Left colon (tissue), 2 donors: ENCODE measurements around the gene TET1. TPM values are rescaled to one million over a fixed set of nuclear protein-coding genes. Genes with fewer than 3 reads are reported as not detected.
"Not testable (repeated sequence)": the region's sequence is repeated elsewhere in the genome, so short reads cannot be mapped to it uniquely, and the experiment has no call there.

Experiments
- ATAC-seq: fragments of 200-7000 bp; cut with Tn5 transposase; one replicate; pipeline ENCODE4 v1.9.1; 2020; ENCODE audit warnings: mild to moderate bottlenecking, moderate library complexity
- DNase-seq, 2 donors: peaks; one replicate each; pipeline ENCODE4 v3.0.0-alpha.2; 2020
- intact Hi-C, 2 donors: fragments of 100-400 bp; cut with DNase I in 1 of 2; cut with micrococcal nuclease in 1 of 2; formaldehyde crosslinking; loops; one replicate each; pipeline versions ENCODE4 v1.11.2 to v1.14.0; 2022; cut with DNase I, micrococcal nuclease
- total RNA-seq, 2 donors: library from RNA; stranded (reverse); fragmentation: NEBNext Ultra II Directional; extraction: Animal tissue kit (Norgen Biotek cat#: 25700); gene quantifications; one replicate each; pipeline ENCODE4 v1.2.1, GENCODE V29; 2021
- donor health status: DM: no; HTN: no; CAD: no.
- donor health status: DM: yes; HTN: yes; CAD: no.

TET1 gene
- total RNA-seq, 2 donors from 2014 or later = 0.64 to 1.3 TPM

GRCh38 chr10:68735739-68736138 is 175.6 kb downstream of the TET1 start:
- DNase-seq, ATAC-seq, intact Hi-C loops: not testable (repeated sequence)

GRCh38 chr10:68740676-68741075 is 180.5 kb downstream of the TET1 start:
- DNase-seq, ATAC-seq, intact Hi-C loops: not testable (repeated sequence)

- DNase-seq = no peak
- intact Hi-C loops = no loop called here
- no peak for ATAC-seq
Observed at GRCh38 chr10:68742397-68742796, 182.3 kb downstream of the TET1 start.

Other genes starting within 250 kb of the TET1 start
- 10 to 100 TPM; 79.9 to 85.2 TPM for gene HNRNPH3, start 228.3 kb upstream of the TET1 start, total RNA-seq
- gene PBLD, start 227.4 kb upstream of the TET1 start, total RNA-seq = 100 to 1,000 TPM in 1 of 2 donors, 10 to 100 TPM in 1; 76.8 to 113 TPM
- gene RUFY2, start 153.1 kb upstream of the TET1 start, total RNA-seq = 10 to 100 TPM; 21.1 to 22.7 TPM
- 1 to 10 TPM; 3.8 to 6.7 TPM for gene DNA2, start 88.4 kb upstream of the TET1 start, total RNA-seq
- gene SLC25A16, start 32.8 kb upstream of the TET1 start, total RNA-seq = 10 to 100 TPM; 24.3 to 25.3 TPM
- 10 to 100 TPM; 39.0 to 62.8 TPM for gene CCAR1, start 160.9 kb downstream of the TET1 start, total RNA-seq